ENCODE results near the gene PCDHB8.
"Not testable (repeated sequence)": the region's sequence is repeated elsewhere in the genome, so short reads cannot be mapped to it uniquely, and the experiment has no call there.

GRCh38 chr5:141157356-141157755 is 20.2 kb upstream of the PCDHB8 start:
- not testable (repeated sequence) for TF ChIP-seq CTCF (IDR thresholded peaks at IDR 0.05; ENCODE audit: low read depth, low read length); EZH2phosphoT487 (IDR thresholded peaks at IDR 0.05; ENCODE audit: low read depth)

All from OCI-LY3 (cell line).